Psoas muscle (tissue), 8 donors: ENCODE measurements around the gene FER. TPM values are rescaled to one million over a fixed set of nuclear protein-coding genes. Genes with fewer than 3 reads are reported as not detected.
A peak's percentile ranks its signal among the peaks of the same experiment; 100 is the strongest.

Source experiments
- ATAC-seq, 4 donors: fragments of 200-7000 bp; cut with Tn5 transposase; one replicate each; pipeline ENCODE4 v1.9.1; 2020; ENCODE audit warnings: moderate library complexity in 3 of 4, mild to moderate bottlenecking in 2 of 4
- DNase-seq, 2 donors: peaks; one replicate each; pipeline ENCODE4 v3.0.0-alpha.2; 2020
- H3K27ac ChIP-seq: fragments of 200-600 bp; one replicate; pipeline ENCODE4 v1.8.0; 2022
- H3K27me3 ChIP-seq, 3 donors: fragments of 200-600 bp in 1 of 3; one replicate each; pipeline versions ENCODE4 v1.6.1 to v1.8.0; 2013 to 2022; ENCODE audit warnings: low read length in 2 of 3, mild to moderate bottlenecking in 2 of 3, moderate library complexity in 1 of 3; ENCODE audit not compliant: insufficient read depth in 3 of 3
- H3K36me3 ChIP-seq, 2 donors: fragments of 200-600 bp in 1 of 2; one replicate each; pipeline versions ENCODE4 v1.6.1 to v1.8.0; 2013 to 2022; ENCODE audit warnings: low read depth in 1 of 2, mild to moderate bottlenecking in 1 of 2, moderate library complexity in 1 of 2; ENCODE audit not compliant: insufficient read depth in 1 of 2
- H3K4me1 ChIP-seq: fragments of 200-600 bp; one replicate; pipeline ENCODE4 v1.8.0; 2022
- H3K4me3 ChIP-seq: fragments of 200-600 bp; one replicate; pipeline ENCODE4 v1.8.0; 2022; ENCODE audit warnings: mild to moderate bottlenecking
- H3K9me3 ChIP-seq: fragments of 200-600 bp; one replicate; pipeline ENCODE4 v1.8.0; 2022
- CTCF ChIP-seq: fragments of 200-600 bp; IDR thresholded peaks from one replicate; pipeline ENCODE4 v1.8.0; 2022; ENCODE audit warnings: antibody characterized with exemption
- WGBS, 3 donors: extraction: QIAGEN DNeasy Blood & Tissue Kit; methylation state at CpG; one replicate each; pipeline versions ENCODE4 v1.1.6 to v1.1.7; 2013; 5-methylcytosine and 5-hydroxymethylcytosine counted together
- intact Hi-C, 2 donors: fragments of 100-400 bp; cut with DNase I; formaldehyde crosslinking; loops; one replicate each; pipeline versions ENCODE4 v1.11.0 to v1.14.2; 2022
- polyA plus RNA-seq, 3 donors: library from polyadenylated mRNA; stranded (reverse); fragments of 200-250 nt; gene quantifications; one replicate each; pipeline ENCODE4 v1.2.3, GENCODE V29; 2013
- total RNA-seq, 4 donors: library from RNA; stranded (reverse); fragmentation: NEBNext Ultra II Directional in 2 of 4; extraction: Animal tissue kit (Norgen Biotek cat#: 25700) in 2 of 4; gene quantifications; one replicate each; pipeline versions ENCODE4 v1.2.1 to v1.2.4, GENCODE V29; 2021 to 2023
- donor health status: healthy with polysubstance abuse.
- donor health status: DM: no; HTN: no; CAD: no; lungs with moderate emphysema.
- donor health status: Bipolar disorder and iron deficiency.
- donor health status: healthy.
- donor health status: DM: yes; HTN: yes; CAD: no.
- donor health status: DM: no; HTN: no; CAD: no.
- donor health status: DM: no; HTN: no; CAD: no.
- donor health status: DM: yes; HTN: yes; CAD: no.

Gene FER
- total and polyA plus RNA-seq, 7 donors = 0.66 to 7.6 (median 4.6) TPM

GRCh38 chr5:108749128-108749861, 1.6 kb downstream of the FER start:
- peak overlapping the region; percentile 98 for H3K27ac ChIP-seq
- no peaks in the 10 kb centered on the region for H3K27me3 ChIP-seq
- H3K4me1 ChIP-seq = peaks cover 12% of the 10 kb centered on the region
- H3K36me3 ChIP-seq = no peaks in the 10 kb centered on the region
- no peaks in the 10 kb centered on the region for H3K9me3 ChIP-seq
- DNase-seq (no peak), ATAC-seq (peak; percentile 42 to 60 (median 48))
- TF ChIP-seq CTCF = no peak
- peak overlapping the region; percentile 88 for H3K4me3 ChIP-seq
- WGBS, 3 donors = 1 to 4% (median 1%) methylated on average over 17 to 40 of the region's 40 CpGs
- intact Hi-C loops = loop anchor here in 1 of 2 donors (5.0 kb wide), 1 partner anchor 67 kb away; no protein-coding TSS in a partner anchor

GRCh38 chr5:108753331-108753730, 5.6 kb downstream of the FER start:
- no peak for TF ChIP-seq CTCF
- H3K27ac ChIP-seq = no peak overlapping the region
- no peaks in the 10 kb centered on the region for H3K9me3 ChIP-seq
- H3K36me3 ChIP-seq = no peaks in the 10 kb centered on the region
- 68 to 80% (median 70%) methylated on average over 3 of the region's 3 CpGs for WGBS, 3 donors
- intact Hi-C loops = loop anchor here in 1 of 2 donors (5.0 kb wide), 1 partner anchor 34 kb away; no protein-coding TSS in a partner anchor
- peaks cover 4% of the 10 kb centered on the region for H3K4me1 ChIP-seq
- no peak overlapping the region for H3K4me3 ChIP-seq
- DNase-seq (no peak), ATAC-seq (no peak)
- no peaks in the 10 kb centered on the region for H3K27me3 ChIP-seq

- 84 to 92% (median 88%) methylated on average over 6 of the region's 6 CpGs for WGBS, 3 donors
- H3K27ac ChIP-seq = no peak overlapping the region
- H3K36me3 ChIP-seq = no peaks in the 10 kb centered on the region
- ATAC-seq (no peak), DNase-seq (no peak)
- H3K4me3 ChIP-seq = no peak overlapping the region
- intact Hi-C loops = loop anchor here in 1 of 2 donors (5.0 kb wide), 1 partner anchor 33 kb away; no protein-coding TSS in a partner anchor
- no peak for TF ChIP-seq CTCF
- H3K9me3 ChIP-seq = no peaks in the 10 kb centered on the region
- peaks cover 4% of the 10 kb centered on the region for H3K4me1 ChIP-seq
- no peaks in the 10 kb centered on the region for H3K27me3 ChIP-seq
These were observed 6.2 kb downstream of the FER start for GRCh38 chr5:108753877-108754276.

GRCh38 chr5:108760512-108760911, 12.8 kb downstream of the FER start:
- H3K4me1 ChIP-seq = no peaks in the 10 kb centered on the region
- no peaks in the 10 kb centered on the region for H3K36me3 ChIP-seq
- intact Hi-C loops = no loop called here

More at GRCh38 chr5:108760512-108760911, 12.8 kb downstream of the FER start:
- TF ChIP-seq CTCF = no peak
- no peak overlapping the region for H3K4me3 ChIP-seq
- no peaks in the 10 kb centered on the region for H3K27me3 ChIP-seq
- ATAC-seq = no peak
- H3K9me3 ChIP-seq = no peaks in the 10 kb centered on the region
- 93 to 100% (median 100%) methylated on average over 1 of the region's 1 CpG for WGBS, 3 donors
- no peak for DNase-seq
- H3K27ac ChIP-seq = no peak overlapping the region
